ENCODE results near the gene RRP9.

- TF ChIP-seq, protein P1, sequence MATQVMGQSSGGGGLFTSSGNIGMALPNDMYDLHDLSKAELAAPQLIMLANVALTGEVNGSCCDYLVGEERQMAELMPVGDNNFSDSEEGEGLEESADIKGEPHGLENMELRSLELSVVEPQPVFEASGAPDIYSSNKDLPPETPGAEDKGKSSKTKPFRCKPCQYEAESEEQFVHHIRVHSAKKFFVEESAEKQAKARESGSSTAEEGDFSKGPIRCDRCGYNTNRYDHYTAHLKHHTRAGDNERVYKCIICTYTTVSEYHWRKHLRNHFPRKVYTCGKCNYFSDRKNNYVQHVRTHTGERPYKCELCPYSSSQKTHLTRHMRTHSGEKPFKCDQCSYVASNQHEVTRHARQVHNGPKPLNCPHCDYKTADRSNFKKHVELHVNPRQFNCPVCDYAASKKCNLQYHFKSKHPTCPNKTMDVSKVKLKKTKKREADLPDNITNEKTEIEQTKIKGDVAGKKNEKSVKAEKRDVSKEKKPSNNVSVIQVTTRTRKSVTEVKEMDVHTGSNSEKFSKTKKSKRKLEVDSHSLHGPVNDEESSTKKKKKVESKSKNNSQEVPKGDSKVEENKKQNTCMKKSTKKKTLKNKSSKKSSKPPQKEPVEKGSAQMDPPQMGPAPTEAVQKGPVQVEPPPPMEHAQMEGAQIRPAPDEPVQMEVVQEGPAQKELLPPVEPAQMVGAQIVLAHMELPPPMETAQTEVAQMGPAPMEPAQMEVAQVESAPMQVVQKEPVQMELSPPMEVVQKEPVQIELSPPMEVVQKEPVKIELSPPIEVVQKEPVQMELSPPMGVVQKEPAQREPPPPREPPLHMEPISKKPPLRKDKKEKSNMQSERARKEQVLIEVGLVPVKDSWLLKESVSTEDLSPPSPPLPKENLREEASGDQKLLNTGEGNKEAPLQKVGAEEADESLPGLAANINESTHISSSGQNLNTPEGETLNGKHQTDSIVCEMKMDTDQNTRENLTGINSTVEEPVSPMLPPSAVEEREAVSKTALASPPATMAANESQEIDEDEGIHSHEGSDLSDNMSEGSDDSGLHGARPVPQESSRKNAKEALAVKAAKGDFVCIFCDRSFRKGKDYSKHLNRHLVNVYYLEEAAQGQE (IDR thresholded peaks at IDR 0.05; ENCODE audit: insufficient replicate concordance, low read depth), result no peak
- no peak for TF ChIP-seq CTCF (IDR thresholded peaks at IDR 0.05; ENCODE audit: insufficient read depth, low read length)
Measured at GRCh38 chr3:51967384-51968169, 25.9 kb upstream of the RRP9 start, which contains the start of gene PCBP4.
